HL-60 (cell line): ENCODE measurements around the gene COBLL1.

Experiments used
- DNase-seq, 2 experiments: peaks; one replicate each; pipeline ENCODE4 v3.0.0-alpha.2; 2010 to 2020; ENCODE audit warnings: low read depth in 1 of 2, low spot score in 1 of 2
- H3K27ac ChIP-seq: fragments of 250-450 bp; sonication (Bioruptor Pico); replicated peaks from 2 replicates; pipeline ENCODE4 v1.5.1; 2020; ENCODE audit warnings: mild to moderate bottlenecking, moderate library complexity
- H3K27me3 ChIP-seq: fragments of 250-450 bp; sonication (Bioruptor Pico); 2 replicates; pipeline ENCODE4 v1.5.1; 2021; ENCODE audit warnings: mild to moderate bottlenecking, moderate library complexity; ENCODE audit not compliant: insufficient read depth, poor library complexity, severe bottlenecking
- H3K4me3 ChIP-seq: replicated peaks from 2 replicates; pipeline ENCODE4 v1.5.1; 2011; ENCODE audit warnings: mild to moderate bottlenecking, control low read depth, low read length; ENCODE audit not compliant: insufficient read depth
- GABPA ChIP-seq: IDR thresholded peaks from 2 replicates; pipeline ENCODE4 v1.6.1; 2012; ENCODE audit warnings: low read depth
- POLR2AphosphoS5 ChIP-seq: IDR thresholded peaks from 2 replicates; pipeline ENCODE4 v1.6.1; 2012; ENCODE audit warnings: low read depth
- SPI1 ChIP-seq: IDR thresholded peaks from 2 replicates; pipeline ENCODE4 v1.6.1; 2012; ENCODE audit warnings: low read depth, mild to moderate bottlenecking, borderline replicate concordance
- long read RNA-seq: library from polyadenylated mRNA; unstranded; transcript quantifications from one replicate; pipeline ENCODE4 v2.0.0, GENCODE V29; 2020
- TF ChIP-seq, protein P1 (sequence below): IDR thresholded peaks from one replicate; pipeline ENCODE4 v1.5.1; 2011; ENCODE audit warnings: low read length, control low read depth, inconsistent platforms; ENCODE audit not compliant: insufficient read depth
- TF ChIP-seq, protein P2 (sequence below): IDR thresholded peaks from 2 replicates; pipeline ENCODE4 v1.6.1; 2012; ENCODE audit warnings: low read depth; ENCODE audit not compliant: insufficient replicate concordance

The COBLL1 gene, protein sequence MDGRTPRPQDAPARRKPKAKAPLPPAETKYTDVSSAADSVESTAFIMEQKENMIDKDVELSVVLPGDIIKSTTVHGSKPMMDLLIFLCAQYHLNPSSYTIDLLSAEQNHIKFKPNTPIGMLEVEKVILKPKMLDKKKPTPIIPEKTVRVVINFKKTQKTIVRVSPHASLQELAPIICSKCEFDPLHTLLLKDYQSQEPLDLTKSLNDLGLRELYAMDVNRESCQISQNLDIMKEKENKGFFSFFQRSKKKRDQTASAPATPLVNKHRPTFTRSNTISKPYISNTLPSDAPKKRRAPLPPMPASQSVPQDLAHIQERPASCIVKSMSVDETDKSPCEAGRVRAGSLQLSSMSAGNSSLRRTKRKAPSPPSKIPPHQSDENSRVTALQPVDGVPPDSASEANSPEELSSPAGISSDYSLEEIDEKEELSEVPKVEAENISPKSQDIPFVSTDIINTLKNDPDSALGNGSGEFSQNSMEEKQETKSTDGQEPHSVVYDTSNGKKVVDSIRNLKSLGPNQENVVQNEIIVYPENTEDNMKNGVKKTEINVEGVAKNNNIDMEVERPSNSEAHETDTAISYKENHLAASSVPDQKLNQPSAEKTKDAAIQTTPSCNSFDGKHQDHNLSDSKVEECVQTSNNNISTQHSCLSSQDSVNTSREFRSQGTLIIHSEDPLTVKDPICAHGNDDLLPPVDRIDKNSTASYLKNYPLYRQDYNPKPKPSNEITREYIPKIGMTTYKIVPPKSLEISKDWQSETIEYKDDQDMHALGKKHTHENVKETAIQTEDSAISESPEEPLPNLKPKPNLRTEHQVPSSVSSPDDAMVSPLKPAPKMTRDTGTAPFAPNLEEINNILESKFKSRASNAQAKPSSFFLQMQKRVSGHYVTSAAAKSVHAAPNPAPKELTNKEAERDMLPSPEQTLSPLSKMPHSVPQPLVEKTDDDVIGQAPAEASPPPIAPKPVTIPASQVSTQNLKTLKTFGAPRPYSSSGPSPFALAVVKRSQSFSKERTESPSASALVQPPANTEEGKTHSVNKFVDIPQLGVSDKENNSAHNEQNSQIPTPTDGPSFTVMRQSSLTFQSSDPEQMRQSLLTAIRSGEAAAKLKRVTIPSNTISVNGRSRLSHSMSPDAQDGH
- long read RNA-seq, result 0 reads

DNA sequence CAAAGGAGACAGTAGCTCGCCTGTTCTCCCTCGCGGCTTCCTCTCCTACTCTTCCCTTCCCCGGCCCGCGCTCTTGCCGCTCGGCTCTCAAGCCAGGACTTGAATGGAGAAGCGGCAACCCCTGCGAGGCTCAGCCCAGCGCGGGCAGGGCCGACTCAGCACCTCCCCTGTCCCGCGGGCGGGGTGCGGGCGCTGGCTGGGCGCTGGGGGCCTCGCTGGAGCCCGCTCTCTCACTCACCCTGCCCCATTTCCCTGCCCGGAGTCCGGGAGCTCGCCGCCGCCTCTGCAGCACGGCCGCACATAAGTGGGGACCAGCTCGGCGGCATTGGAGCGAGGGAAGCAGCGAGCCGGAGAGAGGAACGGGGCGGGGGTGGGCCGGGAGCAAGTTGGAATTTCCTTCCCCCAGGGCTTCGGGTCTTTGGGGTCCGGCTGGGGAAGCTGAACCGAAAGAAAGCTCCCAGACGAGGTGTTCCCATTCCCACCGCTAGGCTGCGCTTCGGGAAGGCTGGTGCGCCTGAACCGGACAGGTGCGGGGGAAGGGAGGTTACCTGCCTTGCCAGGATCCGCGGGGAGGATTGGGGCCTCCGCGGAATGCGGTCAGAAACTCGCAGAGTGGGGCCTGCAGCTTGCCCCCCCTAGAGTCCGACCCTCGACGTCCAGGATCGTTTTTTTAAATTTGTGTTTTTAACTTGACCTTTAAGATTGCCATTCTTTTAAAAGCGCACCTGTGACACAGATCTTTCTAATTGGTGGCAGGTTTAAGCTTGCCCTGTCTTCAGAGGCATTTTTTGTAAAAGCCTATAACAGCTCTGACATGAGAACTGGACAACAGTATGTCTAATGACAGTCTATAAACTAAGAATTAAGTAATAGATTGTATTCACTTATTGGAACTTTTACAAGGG, at the start of gene COBLL1:
TSS of gene COBLL1 (minus strand) at position 105 of the 905 bp plus-strand sequence. CDS start 627 bp downstream, outside the sequence.
- peaks cover 26% of the 10 kb centered on the region for H3K27me3 ChIP-seq
- peak in 1 of 2 experiments; percentile 32 for DNase-seq
- H3K27ac ChIP-seq, result no peak within 1 kb of the TSS
- peak within 1 kb of the TSS; percentile 47 for H3K4me3 ChIP-seq
- no peak; the same call in 1 of the 2 replicates for TF ChIP-seq SPI1
- TF ChIP-seq, protein P1, sequence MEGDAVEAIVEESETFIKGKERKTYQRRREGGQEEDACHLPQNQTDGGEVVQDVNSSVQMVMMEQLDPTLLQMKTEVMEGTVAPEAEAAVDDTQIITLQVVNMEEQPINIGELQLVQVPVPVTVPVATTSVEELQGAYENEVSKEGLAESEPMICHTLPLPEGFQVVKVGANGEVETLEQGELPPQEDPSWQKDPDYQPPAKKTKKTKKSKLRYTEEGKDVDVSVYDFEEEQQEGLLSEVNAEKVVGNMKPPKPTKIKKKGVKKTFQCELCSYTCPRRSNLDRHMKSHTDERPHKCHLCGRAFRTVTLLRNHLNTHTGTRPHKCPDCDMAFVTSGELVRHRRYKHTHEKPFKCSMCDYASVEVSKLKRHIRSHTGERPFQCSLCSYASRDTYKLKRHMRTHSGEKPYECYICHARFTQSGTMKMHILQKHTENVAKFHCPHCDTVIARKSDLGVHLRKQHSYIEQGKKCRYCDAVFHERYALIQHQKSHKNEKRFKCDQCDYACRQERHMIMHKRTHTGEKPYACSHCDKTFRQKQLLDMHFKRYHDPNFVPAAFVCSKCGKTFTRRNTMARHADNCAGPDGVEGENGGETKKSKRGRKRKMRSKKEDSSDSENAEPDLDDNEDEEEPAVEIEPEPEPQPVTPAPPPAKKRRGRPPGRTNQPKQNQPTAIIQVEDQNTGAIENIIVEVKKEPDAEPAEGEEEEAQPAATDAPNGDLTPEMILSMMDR, result peak; percentile 33

DNA sequence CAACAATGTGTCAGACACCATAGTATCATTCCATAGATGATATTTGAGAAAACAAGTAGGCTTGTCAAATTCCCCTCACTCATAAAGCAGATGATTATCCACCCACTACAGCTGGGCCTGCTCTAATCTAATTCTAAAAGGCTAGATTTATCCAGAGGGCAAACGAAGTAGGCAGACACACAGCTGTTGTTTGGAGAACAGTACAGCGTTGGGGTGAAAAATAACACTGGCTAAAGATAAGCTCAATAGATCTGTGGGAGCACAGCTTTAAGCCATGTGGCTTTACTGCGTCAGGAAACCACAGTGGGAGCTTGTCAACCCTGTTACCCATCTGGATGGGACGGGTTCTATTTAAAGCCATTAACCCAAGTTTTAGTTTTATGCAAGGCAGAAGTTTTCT, 48.9 kb upstream of the COBLL1 start:
- H3K27me3 ChIP-seq, result no peaks in the 10 kb centered on the region
- H3K4me3 ChIP-seq, result no peak overlapping the region

DNA sequence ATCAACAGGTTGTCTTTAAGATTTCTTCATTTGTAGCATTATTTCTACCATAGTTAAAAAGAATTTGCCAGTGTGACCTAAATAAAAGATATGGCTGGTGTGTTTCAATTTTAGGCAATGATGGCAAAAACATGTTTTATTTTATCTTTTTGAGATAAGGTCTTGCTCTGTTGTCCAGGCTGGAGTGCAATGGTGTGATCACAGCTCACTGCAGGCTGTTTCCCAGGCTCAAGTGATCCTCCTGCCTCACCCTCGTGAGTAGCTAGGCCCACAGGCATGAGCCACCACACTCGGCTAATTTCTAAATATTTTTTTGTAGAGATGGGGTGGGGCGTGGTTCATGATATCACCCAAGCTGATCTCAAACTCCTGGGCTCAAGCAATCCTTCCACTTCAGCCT, 47.0 kb upstream of the COBLL1 start:
- H3K4me3 ChIP-seq, result no peak overlapping the region
- no peak for TF ChIP-seq GABPA
- no peak for TF ChIP-seq POLR2AphosphoS5
- TF ChIP-seq, protein P1, result no peak
- TF ChIP-seq, protein P2, sequence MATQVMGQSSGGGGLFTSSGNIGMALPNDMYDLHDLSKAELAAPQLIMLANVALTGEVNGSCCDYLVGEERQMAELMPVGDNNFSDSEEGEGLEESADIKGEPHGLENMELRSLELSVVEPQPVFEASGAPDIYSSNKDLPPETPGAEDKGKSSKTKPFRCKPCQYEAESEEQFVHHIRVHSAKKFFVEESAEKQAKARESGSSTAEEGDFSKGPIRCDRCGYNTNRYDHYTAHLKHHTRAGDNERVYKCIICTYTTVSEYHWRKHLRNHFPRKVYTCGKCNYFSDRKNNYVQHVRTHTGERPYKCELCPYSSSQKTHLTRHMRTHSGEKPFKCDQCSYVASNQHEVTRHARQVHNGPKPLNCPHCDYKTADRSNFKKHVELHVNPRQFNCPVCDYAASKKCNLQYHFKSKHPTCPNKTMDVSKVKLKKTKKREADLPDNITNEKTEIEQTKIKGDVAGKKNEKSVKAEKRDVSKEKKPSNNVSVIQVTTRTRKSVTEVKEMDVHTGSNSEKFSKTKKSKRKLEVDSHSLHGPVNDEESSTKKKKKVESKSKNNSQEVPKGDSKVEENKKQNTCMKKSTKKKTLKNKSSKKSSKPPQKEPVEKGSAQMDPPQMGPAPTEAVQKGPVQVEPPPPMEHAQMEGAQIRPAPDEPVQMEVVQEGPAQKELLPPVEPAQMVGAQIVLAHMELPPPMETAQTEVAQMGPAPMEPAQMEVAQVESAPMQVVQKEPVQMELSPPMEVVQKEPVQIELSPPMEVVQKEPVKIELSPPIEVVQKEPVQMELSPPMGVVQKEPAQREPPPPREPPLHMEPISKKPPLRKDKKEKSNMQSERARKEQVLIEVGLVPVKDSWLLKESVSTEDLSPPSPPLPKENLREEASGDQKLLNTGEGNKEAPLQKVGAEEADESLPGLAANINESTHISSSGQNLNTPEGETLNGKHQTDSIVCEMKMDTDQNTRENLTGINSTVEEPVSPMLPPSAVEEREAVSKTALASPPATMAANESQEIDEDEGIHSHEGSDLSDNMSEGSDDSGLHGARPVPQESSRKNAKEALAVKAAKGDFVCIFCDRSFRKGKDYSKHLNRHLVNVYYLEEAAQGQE, result no peak
- no peak for TF ChIP-seq SPI1
- no peak overlapping the region for H3K27ac ChIP-seq
- no peak for DNase-seq
- H3K27me3 ChIP-seq, result no peaks in the 10 kb centered on the region

More for the DNA sequence above, 48.9 kb upstream of the COBLL1 start:
- H3K27ac ChIP-seq, result no peak overlapping the region
- DNase-seq, result no peak
- TF ChIP-seq, protein P1, result no peak
- TF ChIP-seq GABPA (no peak), POLR2AphosphoS5 (no peak)
- TF ChIP-seq, protein P2, result no peak
